H9 (cell line): ENCODE results near the gene ADGB. TPM values are rescaled to one million over a fixed set of nuclear protein-coding genes. Genes with fewer than 3 reads are reported as not detected.

Experiments used
- DNase-seq: peaks from one replicate; pipeline ENCODE4 v3.0.0-alpha.2; 2017
- H2AFZ ChIP-seq: one replicate; pipeline ENCODE4 v1.6.1; 2013; ENCODE audit warnings: mild to moderate bottlenecking, low read length, control low read depth, moderate library complexity
- H2AK5ac ChIP-seq: 2 replicates; pipeline ENCODE4 v1.6.1; 2013; ENCODE audit warnings: low read length, control low read depth, mixed read lengths; ENCODE audit not compliant: insufficient read length
- H2BK120ac ChIP-seq: one replicate; pipeline ENCODE4 v1.6.1; 2013; ENCODE audit warnings: low read depth, mild to moderate bottlenecking, low read length, control low read depth, inconsistent platforms; ENCODE audit not compliant: poor library complexity, severe bottlenecking
- H2BK12ac ChIP-seq: 2 replicates; pipeline ENCODE4 v1.6.1; 2013; ENCODE audit warnings: low read length, control low read depth, mixed read lengths, low read depth; ENCODE audit not compliant: insufficient read length
- H2BK15ac ChIP-seq: 2 replicates; pipeline ENCODE4 v1.6.1; 2013; ENCODE audit warnings: low read depth, low read length, control low read depth
- H2BK20ac ChIP-seq: one replicate; pipeline ENCODE4 v1.6.1; 2013; ENCODE audit warnings: low read depth, mild to moderate bottlenecking, low read length, control low read depth, inconsistent platforms; ENCODE audit not compliant: poor library complexity, severe bottlenecking
- H2BK5ac ChIP-seq: 2 replicates; pipeline ENCODE4 v1.6.1; 2013; ENCODE audit warnings: low read length, control low read depth, mixed read lengths; ENCODE audit not compliant: insufficient read length
- H3K14ac ChIP-seq: 2 replicates; pipeline ENCODE4 v1.6.1; 2013; ENCODE audit warnings: low read length, control low read depth; ENCODE audit not compliant: insufficient read depth
- H3K18ac ChIP-seq: 2 replicates; pipeline ENCODE4 v1.6.1; 2013; ENCODE audit warnings: low read depth, mild to moderate bottlenecking, mixed read lengths, low read length, control low read depth; ENCODE audit not compliant: insufficient read length
- H3K23ac ChIP-seq: 2 replicates; pipeline ENCODE4 v1.6.1; 2013; ENCODE audit warnings: low read length, control low read depth, mixed read lengths, low read depth; ENCODE audit not compliant: insufficient read length
- H3K23me2 ChIP-seq: 2 replicates; pipeline ENCODE4 v1.6.1; 2013; ENCODE audit warnings: low read depth, mild to moderate bottlenecking, mixed read lengths, low read length, control low read depth; ENCODE audit not compliant: insufficient read length, poor library complexity, severe bottlenecking
- H3K27ac ChIP-seq: 2 replicates; pipeline ENCODE4 v1.5.1; 2013; ENCODE audit warnings: low read length, control low read depth, mixed read lengths, low read depth; ENCODE audit not compliant: insufficient read length
- H3K27me3 ChIP-seq: 2 replicates; pipeline ENCODE4 v1.6.1; 2013; ENCODE audit warnings: low read length, control low read depth, inconsistent platforms; ENCODE audit not compliant: insufficient read depth
- H3K4ac ChIP-seq: 2 replicates; pipeline ENCODE4 v1.6.1; 2013; ENCODE audit warnings: low read depth, mild to moderate bottlenecking, control low read depth, inconsistent platforms, low read length, moderate library complexity
- H3K4me1 ChIP-seq: 2 replicates; pipeline ENCODE4 v1.6.1; 2013; ENCODE audit warnings: low read length, control low read depth, inconsistent platforms; ENCODE audit not compliant: insufficient read depth
- H3K4me2 ChIP-seq: 2 replicates; pipeline ENCODE4 v1.6.1; 2013; ENCODE audit warnings: low read length, control low read depth, mixed read lengths; ENCODE audit not compliant: insufficient read length, insufficient read depth
- H3K56ac ChIP-seq: 2 replicates; pipeline ENCODE4 v1.6.1; 2013; ENCODE audit warnings: low read depth, mild to moderate bottlenecking, mixed read lengths, low read length, control low read depth; ENCODE audit not compliant: insufficient read length
- H3K79me1 ChIP-seq: 2 replicates; pipeline ENCODE4 v1.6.1; 2013; ENCODE audit warnings: low read depth, mild to moderate bottlenecking, moderate library complexity, low read length, control low read depth, inconsistent platforms; ENCODE audit not compliant: insufficient read depth, poor library complexity, severe bottlenecking
- H3K79me2 ChIP-seq: 2 replicates; pipeline ENCODE4 v1.6.1; 2013; ENCODE audit warnings: low read length, control low read depth, inconsistent platforms; ENCODE audit not compliant: insufficient read depth
- H3K9ac ChIP-seq: 2 replicates; pipeline ENCODE4 v1.6.1; 2013; ENCODE audit warnings: low read length, control low read depth, mixed read lengths; ENCODE audit not compliant: insufficient read length; ENCODE audit errors: extremely low read depth
- H3K9me3 ChIP-seq: one replicate; pipeline ENCODE4 v1.6.1; 2013; ENCODE audit warnings: low read depth, low read length, inconsistent platforms; ENCODE audit not compliant: control insufficient read depth
- H3T11ph ChIP-seq: one replicate; pipeline ENCODE4 v1.6.1; 2013; ENCODE audit warnings: mild to moderate bottlenecking, low read length, control low read depth, inconsistent platforms
- H4K20me1 ChIP-seq: one replicate; pipeline ENCODE4 v1.6.1; 2013; ENCODE audit not compliant: control insufficient read depth, insufficient read length, insufficient read depth
- H4K5ac ChIP-seq: 2 replicates; pipeline ENCODE4 v1.6.1; 2013; ENCODE audit warnings: low read depth, mild to moderate bottlenecking, mixed read lengths, low read length, control low read depth; ENCODE audit not compliant: insufficient read length
- H4K8ac ChIP-seq: replicated peaks from 2 replicates; pipeline ENCODE4 v1.6.1; 2013; ENCODE audit warnings: low read length, control low read depth, mixed read lengths, low read depth; ENCODE audit not compliant: insufficient read length
- H4K91ac ChIP-seq: 2 replicates; pipeline ENCODE4 v1.6.1; 2013; ENCODE audit warnings: low read depth, mild to moderate bottlenecking, moderate library complexity, mixed read lengths, low read length, control low read depth; ENCODE audit not compliant: insufficient read length
- H3K27ac Mint-ChIP-seq, 3 experiments: 2 replicates in 2 of 3; 3 replicates in 1 of 3; pipeline ENCODE4 v1.8.0; 2020 to 2021; ENCODE audit warnings: mixed read lengths in 3 of 3, mild to moderate bottlenecking in 1 of 3, moderate library complexity in 1 of 3
- H3K27me3 Mint-ChIP-seq: 2 replicates; pipeline ENCODE4 v1.8.0; 2021; ENCODE audit warnings: low read depth, mild to moderate bottlenecking, moderate library complexity, mixed read lengths
- H3K36me3 Mint-ChIP-seq, 3 experiments: 2 replicates in 2 of 3; 3 replicates in 1 of 3; pipeline ENCODE4 v1.8.0; 2020 to 2021; ENCODE audit warnings: low read depth in 3 of 3, mixed read lengths in 3 of 3; ENCODE audit not compliant: insufficient read depth in 1 of 3
- H3K4me1 Mint-ChIP-seq, 2 experiments: 2 replicates each; pipeline ENCODE4 v1.8.0; 2020; ENCODE audit warnings: mixed read lengths in 2 of 2
- H3K4me3 Mint-ChIP-seq, 2 experiments: 2 replicates in 1 of 2; 3 replicates in 1 of 2; pipeline ENCODE4 v1.8.0; 2020 to 2021; ENCODE audit warnings: mild to moderate bottlenecking in 2 of 2, mixed read lengths in 2 of 2, moderate library complexity in 1 of 2
- H3K9me3 Mint-ChIP-seq, 2 experiments: 2 replicates in 1 of 2; 3 replicates in 1 of 2; pipeline ENCODE4 v1.8.0; 2020; ENCODE audit warnings: mild to moderate bottlenecking in 2 of 2, mixed read lengths in 2 of 2, moderate library complexity in 1 of 2
- CTCF ChIP-seq: fragments of 200-600 bp; sonication (generic); conservative IDR thresholded peaks from 3 replicates; pipeline ENCODE4 v1.8.0; 2021; ENCODE audit warnings: antibody characterized with exemption, mild to moderate bottlenecking
- WGBS: extraction: QIAGEN DNeasy Blood & Tissue Kit; methylation state at CpG from one replicate; pipeline ENCODE4 v1.1.7; 2013; ENCODE audit warnings: missing lambda C conversion rate, low lambda C conversion rate, mixed read lengths; ENCODE audit not compliant: insufficient read length; ENCODE audit errors: extremely low coverage; 5-methylcytosine and 5-hydroxymethylcytosine counted together
- total RNA-seq: library from RNA; stranded (reverse); gene quantifications from 2 replicates; pipeline ENCODE4 v1.2.1, GENCODE V29; 2021

ADGB gene
- total RNA-seq, 1 experiment from 2014 or later, result not detected

- H4K20me1 ChIP-seq, result no peaks in the 10 kb centered on the region
- H4K5ac ChIP-seq, result no peak overlapping the region
- no peak overlapping the region for H3K18ac ChIP-seq
- H3K56ac ChIP-seq, result no peak overlapping the region
- H3K27ac ChIP-seq, result no peak overlapping the region
- H2AFZ ChIP-seq, result no peak overlapping the region
- no peaks in the 10 kb centered on the region for H3K79me2 ChIP-seq
- no peak for DNase-seq
- no peak overlapping the region for H2BK120ac ChIP-seq
- H3K23me2 ChIP-seq, result no peaks in the 10 kb centered on the region
- Mint-ChIP-seq H3K27ac (no peak overlapping the region), H3K27me3 (no peaks in the 10 kb centered on the region), H3K4me1 (peaks cover 3 to 14% of the 10 kb centered on the region in 2 experiments), H3K36me3 (peaks cover 0 to 7% (median 0%) of the 10 kb centered on the region in 3 experiments; a peak in 2 of 7 replicates), H3K4me3 (no peak overlapping the region), H3K9me3 (peaks cover 2 to 6% of the 10 kb centered on the region in 2 experiments; a peak in 4 of 5 replicates)
- H3K9ac ChIP-seq, result no peak overlapping the region
- H2AK5ac ChIP-seq, result no peak overlapping the region
- no peak overlapping the region for H2BK12ac ChIP-seq
- no peaks in the 10 kb centered on the region for H3K79me1 ChIP-seq
- WGBS, result no CpG with 5 or more reads among the region's 1 CpG
- H3K23ac ChIP-seq, result no peak overlapping the region
- no peak overlapping the region for H2BK20ac ChIP-seq
- H4K91ac ChIP-seq, result no peak overlapping the region
- TF ChIP-seq CTCF, result no peak
- H3K4me1 ChIP-seq, result no peaks in the 10 kb centered on the region
- no peak overlapping the region for H3K4ac ChIP-seq
- H2BK5ac ChIP-seq, result no peak overlapping the region
- H3K4me2 ChIP-seq, result no peak overlapping the region
- H3K27me3 ChIP-seq, result no peaks in the 10 kb centered on the region
- no peak overlapping the region for H3K14ac ChIP-seq
- no peak overlapping the region for H3T11ph ChIP-seq
- no peaks in the 10 kb centered on the region for H3K9me3 ChIP-seq
- no peak overlapping the region for H4K8ac ChIP-seq
- H2BK15ac ChIP-seq, result no peak overlapping the region
Measured at GRCh38 chr6:146840216-146840615, 241.4 kb downstream of the ADGB start.
